Heart left ventricle (tissue), 16 donors: ENCODE measurements around the gene LRMDA. TPM values are rescaled to one million over a fixed set of nuclear protein-coding genes. Genes with fewer than 3 reads are reported as not detected.

Source experiments
- ATAC-seq, 4 donors: fragments of 200-7000 bp; cut with Tn5 transposase; one replicate each; pipeline ENCODE4 v1.9.1; 2020 to 2022; ENCODE audit warnings: moderate library complexity in 4 of 4, mild to moderate bottlenecking in 3 of 4, moderate number of reproducible peaks in 1 of 4
- DNase-seq, 5 donors: peaks; one replicate each; pipeline ENCODE4 v3.0.0-alpha.2; 2020
- H3K27ac ChIP-seq, 12 donors: fragments of 200-600 bp; sonication (generic) in 4 of 12; one replicate each; pipeline versions ENCODE4 v1.5.0 to v1.8.0; 2016 to 2022; ENCODE audit warnings: mild to moderate bottlenecking in 2 of 12
- H3K27me3 ChIP-seq, 9 donors: fragments of 200-600 bp; sonication (generic) in 2 of 9; one replicate each; pipeline versions ENCODE4 v1.5.1 to v1.8.0; 2016 to 2022; ENCODE audit warnings: mild to moderate bottlenecking in 3 of 9
- H3K36me3 ChIP-seq, 9 donors: fragments of 200-600 bp; sonication (generic) in 2 of 9; one replicate each; pipeline versions ENCODE4 v1.5.0 to v1.8.0; 2018 to 2022; ENCODE audit warnings: mild to moderate bottlenecking in 2 of 9
- H3K4me1 ChIP-seq, 12 donors: fragments of 200-600 bp; sonication (generic) in 4 of 12; one replicate each; pipeline versions ENCODE4 v1.5.0 to v1.8.0; 2016 to 2022; ENCODE audit warnings: mild to moderate bottlenecking in 3 of 12
- H3K4me3 ChIP-seq, 12 donors: fragments of 200-600 bp; sonication (generic) in 4 of 12; one replicate each; pipeline versions ENCODE4 v1.5.0 to v1.8.0; 2017 to 2022; ENCODE audit warnings: mild to moderate bottlenecking in 9 of 12, moderate library complexity in 4 of 12
- H3K9me3 ChIP-seq, 12 donors: fragments of 200-600 bp; sonication (generic) in 4 of 12; one replicate each; pipeline versions ENCODE4 v1.5.0 to v1.8.0; 2016 to 2022; ENCODE audit warnings: mild to moderate bottlenecking in 1 of 12
- CTCF ChIP-seq, 12 donors: fragments of 200-600 bp; sonication (generic) in 4 of 12; IDR thresholded peaks; one replicate each; pipeline versions ENCODE4 v1.5.0 to v1.8.0; 2018 to 2022; ENCODE audit warnings: antibody characterized with exemption in 12 of 12, mild to moderate bottlenecking in 5 of 12
- POLR2A ChIP-seq, 2 donors: fragments of 450-650 bp; IDR thresholded peaks; one replicate each; pipeline ENCODE4 v1.6.1; 2017; ENCODE audit warnings: antibody characterized with exemption in 2 of 2, mild to moderate bottlenecking in 2 of 2, moderate library complexity in 2 of 2
- WGBS, 4 donors: extraction: QIAGEN DNeasy Blood & Tissue Kit in 2 of 4; methylation state at CpG; one replicate each; pipeline versions ENCODE4 v1.1.5 to v1.1.7; 2013 to 2018; 5-methylcytosine and 5-hydroxymethylcytosine counted together
- intact Hi-C, 10 donors: fragments of 100-400 bp; cut with DNase I; formaldehyde crosslinking; loops; one replicate each; pipeline versions ENCODE4 v1.11.1 to v1.14.2; 2022
- polyA plus RNA-seq, 2 donors: library from polyadenylated mRNA; stranded (reverse); fragments of 200-250 nt; gene quantifications; one replicate each; pipeline ENCODE4 v1.2.3, GENCODE V29; 2013
- total RNA-seq, 9 donors: library from RNA; depleted of rRNA in 2 of 9; stranded (reverse); fragments of >200 nt in 2 of 9; fragmentation: NEBNext Ultra II Directional in 3 of 9; extraction: Animal tissue kit (Norgen Biotek cat#: 25700) in 3 of 9; gene quantifications; one replicate each; pipeline versions ENCODE4 v1.1.0 to v1.2.4, GENCODE V29; 2016 to 2023
- donor health status: ischemic (EF 13 %, LVEDD 7.1; RV severe dilation, severe dysfunction).
- donor health status: healthy with polysubstance abuse.
- donor health status: DM: no; HTN: yes; CAD: no.
- donor health status: DM: no; HTN: no; CAD: no.
- donor health status: ischemic (EF 25% LVEDD 6.9; RV normal size, moderate dysfunction).
- donor health status: ischemic (EF 25% LVEDD 5.7; RV mildly dilated, moderate dysfunction).
- donor health status: healthy.
- donor health status: DM: yes; HTN: yes; CAD: no.
- donor health status: ischemic (EF 35%, LVEDD 5.7; RV mildly dilated, moderate dysfunction).
- donor health status: nonischemic (EF 11% LVEDD 7.7; RV severe dilation, severe dysfunction).
- donor health status: DM: yes; HTN: yes; CAD: no.
- donor health status: PGD.
- donor health status: ischemic (EF 29% LVEDD 5.4; RV normal size, mild dysfunction).
- donor health status: nonischemic (EF 23%, LVEDD 6.1; RV moderate dilation, normal function).

Gene LRMDA
- total and polyA plus RNA-seq, 11 donors, result 2.4 to 34.4 (median 14.9) TPM

GRCh38 chr10:75693489-75693888 lies 262.1 kb downstream of the LRMDA start:
- no peaks in the 10 kb centered on the region for H3K36me3 ChIP-seq
- 95 to 99% (median 97%) methylated on average over 6 of the region's 6 CpGs for WGBS, 4 donors
- H3K27me3 ChIP-seq, result no peaks in the 10 kb centered on the region
- no peak for ATAC-seq
- TF ChIP-seq CTCF (IDR thresholded peaks at IDR 0.05) (no peak), POLR2A (IDR thresholded peaks at IDR 0.05) (no peak)
- peaks cover 0 to 10% (median 0%) of the 10 kb centered on the region in 12 donors for H3K9me3 ChIP-seq
- no peak for DNase-seq
- no peak overlapping the region for H3K4me3 ChIP-seq
- H3K27ac ChIP-seq, result no peak overlapping the region
- H3K4me1 ChIP-seq, result peaks cover 0 to 19% (median 0%) of the 10 kb centered on the region in 12 donors
- intact Hi-C loops, result no loop called here

GRCh38 chr10:75694269-75694668 lies 262.8 kb downstream of the LRMDA start:
- Histone ChIP-seq H3K4me3 (no peak overlapping the region), H3K9me3 (peaks cover 0 to 10% (median 0%) of the 10 kb centered on the region in 12 donors), H3K4me1 (peaks cover 0 to 12% (median 0%) of the 10 kb centered on the region in 12 donors), H3K27me3 (no peaks in the 10 kb centered on the region), H3K36me3 (no peaks in the 10 kb centered on the region), H3K27ac (no peak overlapping the region)
- TF ChIP-seq CTCF (IDR thresholded peaks at IDR 0.05) (no peak), POLR2A (IDR thresholded peaks at IDR 0.05) (no peak)
- DNase-seq (no peak), ATAC-seq (no peak)
- 88 to 95% (median 94%) methylated on average over 3 of the region's 3 CpGs for WGBS, 4 donors
- intact Hi-C loops, result no loop called here

GRCh38 chr10:75694790-75695189 lies 263.4 kb downstream of the LRMDA start:
- intact Hi-C loops, result loop anchor here in 1 of 10 donors (5.0 kb wide), 1 partner anchor 853 kb away; no protein-coding TSS in a partner anchor
- Histone ChIP-seq H3K4me3 (no peak overlapping the region), H3K4me1 (peaks cover 0 to 8% (median 0%) of the 10 kb centered on the region in 12 donors), H3K27ac (no peak overlapping the region), H3K9me3 (peaks cover 0 to 13% (median 0%) of the 10 kb centered on the region in 12 donors), H3K27me3 (no peaks in the 10 kb centered on the region), H3K36me3 (no peaks in the 10 kb centered on the region)
- TF ChIP-seq POLR2A (IDR thresholded peaks at IDR 0.05), result no peak
- 90 to 96% (median 94%) methylated on average over 3 of the region's 3 CpGs for WGBS, 4 donors
- no peak for DNase-seq
- ATAC-seq, result no peak

- no peak for TF ChIP-seq POLR2A (IDR thresholded peaks at IDR 0.05)
- TF ChIP-seq CTCF (IDR thresholded peaks at IDR 0.05), result no peak
- intact Hi-C loops, result loop anchor here in 1 of 10 donors (5.0 kb wide), 1 partner anchor 851 kb away; no protein-coding TSS in a partner anchor
Observed at GRCh38 chr10:75695994-75696393, 264.6 kb downstream of the LRMDA start.

GRCh38 chr10:75696536-75696935 lies 265.1 kb downstream of the LRMDA start:
- Histone ChIP-seq H3K36me3 (no peaks in the 10 kb centered on the region), H3K4me1 (peaks cover 0 to 8% (median 0%) of the 10 kb centered on the region in 12 donors), H3K4me3 (no peak overlapping the region), H3K27me3 (no peaks in the 10 kb centered on the region), H3K27ac (no peak overlapping the region), H3K9me3 (peaks cover 0 to 16% (median 0%) of the 10 kb centered on the region in 12 donors)
- DNase-seq, result no peak
- ATAC-seq, result peak in 1 of 4 donors; percentile 38
- intact Hi-C loops, result loop anchor here in 1 of 10 donors (5.0 kb wide), 1 partner anchor 851 kb away; no protein-coding TSS in a partner anchor
- TF ChIP-seq CTCF (IDR thresholded peaks at IDR 0.05) (no peak), POLR2A (IDR thresholded peaks at IDR 0.05) (no peak)
- 79 to 86% (median 81%) methylated on average over 4 of the region's 4 CpGs for WGBS, 4 donors

More at GRCh38 chr10:75695994-75696393, 264.6 kb downstream of the LRMDA start:
- Histone ChIP-seq H3K27me3 (no peaks in the 10 kb centered on the region), H3K9me3 (peaks cover 0 to 16% (median 0%) of the 10 kb centered on the region in 12 donors), H3K36me3 (no peaks in the 10 kb centered on the region), H3K27ac (no peak overlapping the region), H3K4me3 (no peak overlapping the region), H3K4me1 (peaks cover 0 to 8% (median 0%) of the 10 kb centered on the region in 12 donors)
- DNase-seq (no peak), ATAC-seq (no peak)
- WGBS, 4 donors, result 72 to 97% (median 96%) methylated on average over 2 of the region's 2 CpGs
